Left cardiac atrium (tissue), 4 donors: Measurements from ENCODE around the gene CENPU. TPM values are rescaled to one million over a fixed set of nuclear protein-coding genes. Genes with fewer than 3 reads are reported as not detected.
A peak's percentile ranks its signal among the peaks of the same experiment; 100 is the strongest.
"Not testable (repeated sequence)": the region's sequence is repeated elsewhere in the genome, so short reads cannot be mapped to it uniquely, and the experiment has no call there.

Source experiments
- ATAC-seq, 2 donors: fragments of 200-7000 bp; cut with Tn5 transposase; one replicate each; pipeline ENCODE4 v1.9.1; 2020; ENCODE audit warnings: mild to moderate bottlenecking in 2 of 2, moderate library complexity in 2 of 2
- DNase-seq: peaks from one replicate; pipeline ENCODE4 v3.0.0-alpha.2; 2020
- intact Hi-C, 2 donors: fragments of 100-400 bp; cut with DNase I; formaldehyde crosslinking; loops; one replicate each; pipeline versions ENCODE4 v1.14.1 to v1.15.1; 2022 to 2023
- total RNA-seq, 2 donors: library from RNA; stranded (reverse); fragmentation: NEBNext Ultra II Directional; extraction: Animal tissue kit (Norgen Biotek cat#: 25700); gene quantifications; one replicate each; pipeline ENCODE4 v1.2.1, GENCODE V29; 2021
- donor health status: DM: no; HTN: yes; CAD: no.
- donor health status: DM: no; HTN: yes; CAD: no; lungs with severe emphysema.
- donor health status: DM: yes; HTN: yes; CAD: no.
- donor health status: Dilated cardiomyopathy.

CENPU gene
- total RNA-seq, 2 donors from 2014 or later: 1.1 to 4.4 TPM

GRCh38 chr4:184755278-184755677 is 21.4 kb upstream of the CENPU start:
- ATAC-seq (peak in 1 of 2 donors; percentile 79), DNase-seq (no peak)
- intact Hi-C loops: no loop called here

GRCh38 chr4:184752496-184753275 is 18.8 kb upstream of the CENPU start:
- ATAC-seq (no peak), DNase-seq (no peak)
- intact Hi-C loops: no loop called here

GRCh38 chr4:184751585-184751956 is 17.7 kb upstream of the CENPU start:
- ATAC-seq: no peak
- DNase-seq: no peak
- intact Hi-C loops: no loop called here

GRCh38 chr4:184750926-184751584 is 17.2 kb upstream of the CENPU start:
- intact Hi-C loops: no loop called here
- DNase-seq (no peak), ATAC-seq (peak in 1 of 2 donors; percentile 36)

- DNase-seq (peak; percentile 55), ATAC-seq (peak; percentile 55 to 61)
- intact Hi-C loops: loop anchor here in 1 of 2 donors (5.0 kb wide), 1 partner anchor 69 kb away; no protein-coding TSS in a partner anchor
These were observed 14.4 kb upstream of the CENPU start for GRCh38 chr4:184748251-184748652.

GRCh38 chr4:184747034-184747830 is 13.3 kb upstream of the CENPU start:
- intact Hi-C loops: loop anchor here in 1 of 2 donors (5.0 kb wide), 1 partner anchor 70 kb away; no protein-coding TSS in a partner anchor
- DNase-seq (no peak), ATAC-seq (peak in 1 of 2 donors; percentile 31)

GRCh38 chr4:184745831-184746795 is 12.2 kb upstream of the CENPU start:
- DNase-seq (peak; percentile 82), ATAC-seq (peak; percentile 78 to 85)
- intact Hi-C loops: loop anchor here in 1 of 2 donors (2.0 to 5.0 kb wide), 2 partner anchors 71 to 239 kb away; no protein-coding TSS in a partner anchor

- intact Hi-C loops: loop anchor here in 1 of 2 donors (2.0 kb wide), 1 partner anchor 241 kb away; no protein-coding TSS in a partner anchor
- ATAC-seq (no peak), DNase-seq (no peak)
These were observed 10.3 kb upstream of the CENPU start for GRCh38 chr4:184744236-184744635.

- intact Hi-C loops: loop anchor here in 1 of 2 donors (2.0 kb wide), 1 partner anchor 241 kb away; no protein-coding TSS in a partner anchor
- ATAC-seq (no peak), DNase-seq (no peak)
These were observed 9.8 kb upstream of the CENPU start for GRCh38 chr4:184743650-184744049.

- ATAC-seq, DNase-seq, intact Hi-C loops: not testable (repeated sequence)
These were observed 7.8 kb upstream of the CENPU start for GRCh38 chr4:184741651-184742050.

- no peak for DNase-seq
- no peak for ATAC-seq
- intact Hi-C loops: no loop called here
These were observed 7.1 kb upstream of the CENPU start for GRCh38 chr4:184740980-184741391.

GRCh38 chr4:184739575-184739974 is 5.7 kb upstream of the CENPU start:
- not testable (repeated sequence) for ATAC-seq, DNase-seq
- intact Hi-C loops: loop anchor here in 1 of 2 donors (10.0 kb wide), 1 partner anchor 85 kb away; no protein-coding TSS in a partner anchor

- DNase-seq: no peak
These were observed 862 bp upstream of the CENPU start for GRCh38 chr4:184734758-184735157.

GRCh38 chr4:184732126-184732525 is 1.8 kb downstream of the CENPU start:
- ATAC-seq: no peak

More at GRCh38 chr4:184734758-184735157, 862 bp upstream of the CENPU start:
- intact Hi-C loops: loop anchor here in 1 of 2 donors (10.0 kb wide), 1 partner anchor 80 kb away; no protein-coding TSS in a partner anchor
- no peak for ATAC-seq

GRCh38 chr4:184731056-184731455 is 2.8 kb downstream of the CENPU start:
- ATAC-seq (no peak), DNase-seq (no peak)
- intact Hi-C loops: loop anchor here in 1 of 2 donors (10.0 kb wide), 1 partner anchor 76 kb away; no protein-coding TSS in a partner anchor

More at GRCh38 chr4:184732126-184732525, 1.8 kb downstream of the CENPU start:
- intact Hi-C loops: loop anchor here in 1 of 2 donors (10.0 kb wide), 1 partner anchor 77 kb away; no protein-coding TSS in a partner anchor
- no peak for DNase-seq

GRCh38 chr4:184729946-184730345 is 4.0 kb downstream of the CENPU start:
- intact Hi-C loops: loop anchor here in 1 of 2 donors (10.0 kb wide), 1 partner anchor 75 kb away; no protein-coding TSS in a partner anchor
- DNase-seq (no peak), ATAC-seq (no peak)

GRCh38 chr4:184728858-184729257 is 5.0 kb downstream of the CENPU start:
- ATAC-seq: no peak
- no peak for DNase-seq
- intact Hi-C loops: no loop called here

- DNase-seq: no peak
- intact Hi-C loops: no loop called here
- ATAC-seq: peak in 1 of 2 donors; percentile 22
These were observed 6.5 kb downstream of the CENPU start for GRCh38 chr4:184727430-184727829.
